ENCODE measurements around the gene UQCRC2. TPM values are rescaled to one million over a fixed set of nuclear protein-coding genes. Genes with fewer than 3 reads are reported as not detected.

Gene UQCRC2
- total and polyA plus RNA-seq, 10 of the 15 experiments (the other 5 are each of a cell fraction or from before 2014, with no cell fraction given): 256 to 563 (median 327) TPM

DNA sequence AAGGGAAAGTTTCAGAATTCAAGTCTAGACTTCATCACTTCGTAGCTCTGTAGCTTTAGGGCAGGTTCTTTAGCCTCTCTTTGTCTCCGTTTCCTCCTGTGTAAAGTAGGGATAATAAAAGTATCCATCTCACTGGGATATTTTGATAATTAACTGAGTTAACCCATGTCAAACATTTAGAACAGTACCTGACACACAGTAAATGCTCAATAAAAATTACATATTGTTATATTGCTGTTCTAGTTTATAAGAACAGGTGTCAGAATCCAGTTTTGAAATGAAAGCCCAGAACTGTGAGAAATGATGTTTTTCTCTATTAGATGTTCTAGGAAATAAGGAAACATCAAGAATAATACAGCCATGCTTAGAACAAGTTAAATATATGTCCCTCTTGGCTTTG lies 59.1 kb downstream of the UQCRC2 start (continued):
- TF ChIP-seq NRF1 (conservative IDR thresholded peaks at IDR 0.05; ENCODE audit: low read depth, low read length): no peak
- no peak for TF ChIP-seq CHD1 (IDR thresholded peaks at IDR 0.05; ENCODE audit: low read depth, low read length)
- no peak for TF ChIP-seq CHD4 (IDR thresholded peaks at IDR 0.05)
- TF ChIP-seq, protein P1, sequence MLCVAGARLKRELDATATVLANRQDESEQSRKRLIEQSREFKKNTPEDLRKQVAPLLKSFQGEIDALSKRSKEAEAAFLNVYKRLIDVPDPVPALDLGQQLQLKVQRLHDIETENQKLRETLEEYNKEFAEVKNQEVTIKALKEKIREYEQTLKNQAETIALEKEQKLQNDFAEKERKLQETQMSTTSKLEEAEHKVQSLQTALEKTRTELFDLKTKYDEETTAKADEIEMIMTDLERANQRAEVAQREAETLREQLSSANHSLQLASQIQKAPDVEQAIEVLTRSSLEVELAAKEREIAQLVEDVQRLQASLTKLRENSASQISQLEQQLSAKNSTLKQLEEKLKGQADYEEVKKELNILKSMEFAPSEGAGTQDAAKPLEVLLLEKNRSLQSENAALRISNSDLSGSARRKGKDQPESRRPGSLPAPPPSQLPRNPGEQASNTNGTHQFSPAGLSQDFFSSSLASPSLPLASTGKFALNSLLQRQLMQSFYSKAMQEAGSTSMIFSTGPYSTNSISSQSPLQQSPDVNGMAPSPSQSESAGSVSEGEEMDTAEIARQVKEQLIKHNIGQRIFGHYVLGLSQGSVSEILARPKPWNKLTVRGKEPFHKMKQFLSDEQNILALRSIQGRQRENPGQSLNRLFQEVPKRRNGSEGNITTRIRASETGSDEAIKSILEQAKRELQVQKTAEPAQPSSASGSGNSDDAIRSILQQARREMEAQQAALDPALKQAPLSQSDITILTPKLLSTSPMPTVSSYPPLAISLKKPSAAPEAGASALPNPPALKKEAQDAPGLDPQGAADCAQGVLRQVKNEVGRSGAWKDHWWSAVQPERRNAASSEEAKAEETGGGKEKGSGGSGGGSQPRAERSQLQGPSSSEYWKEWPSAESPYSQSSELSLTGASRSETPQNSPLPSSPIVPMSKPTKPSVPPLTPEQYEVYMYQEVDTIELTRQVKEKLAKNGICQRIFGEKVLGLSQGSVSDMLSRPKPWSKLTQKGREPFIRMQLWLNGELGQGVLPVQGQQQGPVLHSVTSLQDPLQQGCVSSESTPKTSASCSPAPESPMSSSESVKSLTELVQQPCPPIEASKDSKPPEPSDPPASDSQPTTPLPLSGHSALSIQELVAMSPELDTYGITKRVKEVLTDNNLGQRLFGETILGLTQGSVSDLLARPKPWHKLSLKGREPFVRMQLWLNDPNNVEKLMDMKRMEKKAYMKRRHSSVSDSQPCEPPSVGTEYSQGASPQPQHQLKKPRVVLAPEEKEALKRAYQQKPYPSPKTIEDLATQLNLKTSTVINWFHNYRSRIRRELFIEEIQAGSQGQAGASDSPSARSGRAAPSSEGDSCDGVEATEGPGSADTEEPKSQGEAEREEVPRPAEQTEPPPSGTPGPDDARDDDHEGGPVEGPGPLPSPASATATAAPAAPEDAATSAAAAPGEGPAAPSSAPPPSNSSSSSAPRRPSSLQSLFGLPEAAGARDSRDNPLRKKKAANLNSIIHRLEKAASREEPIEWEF (IDR thresholded peaks at IDR 0.05; ENCODE audit: insufficient replicate concordance, low read depth, low read length): no peak
- TF ChIP-seq NFIC (IDR thresholded peaks at IDR 0.05; ENCODE audit: low read depth, low read length): no peak
- no peak for TF ChIP-seq IRF4 (IDR thresholded peaks at IDR 0.05; ENCODE audit: low read depth, low read length)
- TF ChIP-seq, protein P2, sequence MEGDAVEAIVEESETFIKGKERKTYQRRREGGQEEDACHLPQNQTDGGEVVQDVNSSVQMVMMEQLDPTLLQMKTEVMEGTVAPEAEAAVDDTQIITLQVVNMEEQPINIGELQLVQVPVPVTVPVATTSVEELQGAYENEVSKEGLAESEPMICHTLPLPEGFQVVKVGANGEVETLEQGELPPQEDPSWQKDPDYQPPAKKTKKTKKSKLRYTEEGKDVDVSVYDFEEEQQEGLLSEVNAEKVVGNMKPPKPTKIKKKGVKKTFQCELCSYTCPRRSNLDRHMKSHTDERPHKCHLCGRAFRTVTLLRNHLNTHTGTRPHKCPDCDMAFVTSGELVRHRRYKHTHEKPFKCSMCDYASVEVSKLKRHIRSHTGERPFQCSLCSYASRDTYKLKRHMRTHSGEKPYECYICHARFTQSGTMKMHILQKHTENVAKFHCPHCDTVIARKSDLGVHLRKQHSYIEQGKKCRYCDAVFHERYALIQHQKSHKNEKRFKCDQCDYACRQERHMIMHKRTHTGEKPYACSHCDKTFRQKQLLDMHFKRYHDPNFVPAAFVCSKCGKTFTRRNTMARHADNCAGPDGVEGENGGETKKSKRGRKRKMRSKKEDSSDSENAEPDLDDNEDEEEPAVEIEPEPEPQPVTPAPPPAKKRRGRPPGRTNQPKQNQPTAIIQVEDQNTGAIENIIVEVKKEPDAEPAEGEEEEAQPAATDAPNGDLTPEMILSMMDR (IDR thresholded peaks at IDR 0.05 in 2 of 3, conservative IDR thresholded peaks at IDR 0.05 in 1 of 3; ENCODE audit: control insufficient read depth in 2 of 3, extremely low read depth in 1 of 3, insufficient read depth in 1 of 3, low read depth in 3 of 3, low read length in 3 of 3): no peak
